Activated B cell treated with CpG ODN at 0.5 μM for 24 hours (primary cell): ENCODE results near the gene EEF1AKMT4. TPM values are rescaled to one million over a fixed set of nuclear protein-coding genes. Genes with fewer than 3 reads are reported as not detected.
A peak's percentile ranks its signal among the peaks of the same experiment; 100 is the strongest.

Source experiments
- ATAC-seq: fragments of 200-7000 bp; cut with Tn5 transposase; one replicate; pipeline ENCODE4 v1.10.0; 2021; ENCODE audit warnings: low read depth, mild to moderate bottlenecking, moderate library complexity
- CTCF ChIA-PET: fragments of 350-600 bp; sonication (Branson Sonifier 250); formaldehyde crosslinking; loops from one replicate; lab custom pipeline; 2021; ENCODE audit warnings: antibody characterized with exemption; lab: Charles Lee
- POLR2A ChIA-PET: fragments of 350-600 bp; sonication (Branson Sonifier 250); formaldehyde crosslinking; loops from one replicate; lab custom pipeline; 2021; ENCODE audit warnings: antibody characterized with exemption; lab: Charles Lee
- DNase-seq: peaks from one replicate; pipeline ENCODE4 v3.0.0; 2022
- H3K27ac Mint-ChIP-seq: one replicate; pipeline ENCODE4 v1.8.0; 2020; ENCODE audit warnings: mixed read lengths
- H3K27me3 Mint-ChIP-seq: one replicate; pipeline ENCODE4 v1.8.0; 2021; ENCODE audit warnings: mixed read lengths
- H3K36me3 Mint-ChIP-seq: one replicate; pipeline ENCODE4 v1.8.0; 2021; ENCODE audit warnings: low read depth, mixed read lengths
- H3K4me1 Mint-ChIP-seq: one replicate; pipeline ENCODE4 v1.8.0; 2021; ENCODE audit warnings: mixed read lengths
- H3K4me3 Mint-ChIP-seq: one replicate; pipeline ENCODE4 v1.8.0; 2020; ENCODE audit warnings: mild to moderate bottlenecking, mixed read lengths
- H3K9me3 Mint-ChIP-seq: one replicate; pipeline ENCODE4 v1.8.0; 2020; ENCODE audit warnings: mixed read lengths
- CTCF ChIP-seq: fragments of 200-600 bp; IDR thresholded peaks from one replicate; pipeline ENCODE4 v1.8.0; 2022; ENCODE audit warnings: antibody characterized with exemption, mild to moderate bottlenecking
- intact Hi-C: fragments of 100-400 bp; cut with micrococcal nuclease; formaldehyde crosslinking; loops from one replicate; pipeline ENCODE4 v1.15.1; 2024
- total RNA-seq: library from RNA; stranded (reverse); gene quantifications from 2 replicates; pipeline ENCODE4 v1.2.3, GENCODE V29; 2022

The EEF1AKMT4 gene
- total RNA-seq, 1 donor from 2014 or later = 2.9 TPM

DNA sequence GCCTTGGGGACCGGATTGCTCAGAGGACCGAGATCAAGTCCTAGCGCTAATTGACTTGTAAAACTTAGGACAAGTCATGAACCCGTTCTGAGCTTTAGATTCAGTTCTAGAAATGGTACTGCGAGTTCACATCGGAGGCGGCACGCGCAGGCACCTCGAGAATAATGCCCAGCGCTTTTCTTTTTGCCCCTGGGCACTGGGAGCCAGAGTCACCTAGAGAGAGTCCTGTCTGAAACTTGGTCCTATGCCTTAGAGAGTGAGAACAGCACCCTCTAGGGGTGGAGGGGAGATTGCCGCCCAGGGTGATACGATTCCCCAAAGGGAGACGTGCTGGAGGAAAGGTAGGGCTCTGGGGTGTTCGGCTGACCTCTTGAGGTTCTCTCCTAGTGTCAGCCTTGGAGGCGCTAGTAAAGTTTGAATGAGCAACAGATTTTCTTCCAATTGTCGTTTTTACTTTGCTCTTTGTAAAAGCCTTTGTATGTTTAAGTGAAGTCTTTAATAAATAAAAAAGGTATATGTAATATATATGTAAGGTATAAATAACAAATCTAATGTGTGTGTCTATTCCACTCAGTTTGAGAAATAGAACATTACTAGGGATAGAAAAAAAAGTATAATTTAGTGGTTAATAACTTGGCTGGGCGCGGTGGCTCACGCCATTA, 826 bp downstream of the EEF1AKMT4 start:
- peak overlapping the region; percentile 90 for H3K4me3 Mint-ChIP-seq
- H3K27me3 Mint-ChIP-seq = no peaks in the 10 kb centered on the region
- H3K27ac Mint-ChIP-seq = peak overlapping the region; percentile 94
- DNase-seq (peak; percentile 79), ATAC-seq (peak; percentile 68)
- TF ChIP-seq CTCF = peak; percentile 88
- H3K36me3 Mint-ChIP-seq = peaks cover 15% of the 10 kb centered on the region
- ChIA-PET POLR2A (interaction anchor here (0.9 to 1.4 kb wide), 7 partner anchors 11 to 366 kb away, joined by 3 to 6 read pairs (median 3); partner anchors contain the start of genes ABCF3, AP2M1, CAMK2N2 and EIF2B5), CTCF (interaction anchor here (0.6 to 1.9 kb wide), 10 partner anchors 11 to 354 kb away, joined by 3 to 17 read pairs (median 4); partner anchors contain the start of gene CAMK2N2)
- no peaks in the 10 kb centered on the region for H3K9me3 Mint-ChIP-seq
- intact Hi-C loops = loop anchor here (1.0 to 2.0 kb wide), 6 partner anchors 11 to 355 kb away; partner anchors contain the start of genes ABCC5 and CAMK2N2
- H3K4me1 Mint-ChIP-seq = peaks cover 19% of the 10 kb centered on the region

DNA sequence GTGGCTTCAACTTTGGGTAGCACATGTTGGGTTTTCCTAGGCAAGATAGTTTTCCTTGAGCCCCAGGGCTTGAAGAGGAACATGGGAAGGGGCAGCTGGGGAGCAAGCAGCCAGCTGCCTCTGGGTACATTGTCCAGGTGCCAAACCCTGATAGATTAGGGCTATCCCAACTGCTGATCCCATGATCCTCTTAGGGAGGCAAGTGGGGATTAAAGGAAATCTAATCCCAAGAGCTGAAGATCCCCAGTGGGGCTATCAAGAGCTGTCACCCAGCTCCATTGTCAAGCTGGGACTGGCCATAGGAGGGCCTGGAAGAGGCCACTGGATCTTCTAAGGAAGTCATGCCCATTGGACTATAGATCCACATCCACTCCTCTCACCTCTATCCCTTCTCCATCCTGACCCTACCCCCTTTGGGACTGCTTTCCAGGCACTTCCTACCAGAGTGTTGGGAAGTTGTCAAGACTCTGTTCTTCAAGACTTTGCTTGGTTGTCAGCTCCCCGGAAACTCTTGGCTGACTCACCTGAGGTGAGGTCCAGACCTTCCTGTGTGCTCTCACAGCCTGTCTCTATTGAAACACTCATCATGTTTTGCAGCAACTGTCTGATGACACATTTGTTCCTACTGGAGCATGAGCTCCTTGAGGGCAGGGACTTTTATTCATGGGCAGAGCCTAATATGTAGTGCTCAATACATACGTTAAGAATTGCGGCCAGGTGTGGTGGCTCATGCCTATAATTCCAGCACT, 6.0 kb downstream of the EEF1AKMT4 start:
- Mint-ChIP-seq H3K9me3 (no peaks in the 10 kb centered on the region), H3K4me3 (no peak overlapping the region), H3K27me3 (peaks cover 17% of the 10 kb centered on the region), H3K4me1 (peaks cover 13% of the 10 kb centered on the region), H3K27ac (no peak overlapping the region), H3K36me3 (no peaks in the 10 kb centered on the region)
- no peak for ATAC-seq
- ChIA-PET CTCF (no interaction called here), POLR2A (no interaction called here)
- no peak for TF ChIP-seq CTCF
- intact Hi-C loops = no loop called here
- DNase-seq = no peak

GRCh38 chr3:184257083-184257915, 7.8 kb downstream of the EEF1AKMT4 start:
- H3K4me3 Mint-ChIP-seq = no peak overlapping the region
- no peaks in the 10 kb centered on the region for H3K9me3 Mint-ChIP-seq
- intact Hi-C loops = no loop called here
- no peak for TF ChIP-seq CTCF
- ChIA-PET POLR2A (no interaction called here), CTCF (no interaction called here)
- H3K27me3 Mint-ChIP-seq = peaks cover 25% of the 10 kb centered on the region
- no peak for ATAC-seq
- no peaks in the 10 kb centered on the region for H3K36me3 Mint-ChIP-seq
- DNase-seq = no peak
- H3K27ac Mint-ChIP-seq = no peak overlapping the region
- peaks cover 23% of the 10 kb centered on the region for H3K4me1 Mint-ChIP-seq

- Mint-ChIP-seq H3K9me3 (no peaks in the 10 kb centered on the region), H3K27ac (no peak overlapping the region)
- no peak for ATAC-seq
Observed at GRCh38 chr3:184258926-184259325, 9.5 kb downstream of the EEF1AKMT4 start.

More at GRCh38 chr3:184258926-184259325, 9.5 kb downstream of the EEF1AKMT4 start:
- ChIA-PET CTCF (no interaction called here), POLR2A (no interaction called here)
- TF ChIP-seq CTCF = no peak
- no peak for DNase-seq
- Mint-ChIP-seq H3K4me3 (peak overlapping the region; percentile 35), H3K27me3 (peaks cover 33% of the 10 kb centered on the region), H3K4me1 (peaks cover 28% of the 10 kb centered on the region), H3K36me3 (no peaks in the 10 kb centered on the region)
- intact Hi-C loops = no loop called here
